Hematopoietic multipotent progenitor cell treated with erythropoietin and hydrocortisone succinate and interleukin-3 and kit ligand, for 15 days (in vitro differentiated cells): ENCODE data around the gene NIP7.
A peak's percentile ranks its signal among the peaks of the same experiment; 100 is the strongest.
"Not testable (repeated sequence)": the region's sequence is repeated elsewhere in the genome, so short reads cannot be mapped to it uniquely, and the experiment has no call there.

Source experiments
- DNase-seq: peaks from one replicate; pipeline ENCODE4 v3.0.0-alpha.2; 2015; ENCODE audit warnings: low spot score

Gene NIP7

DNA sequence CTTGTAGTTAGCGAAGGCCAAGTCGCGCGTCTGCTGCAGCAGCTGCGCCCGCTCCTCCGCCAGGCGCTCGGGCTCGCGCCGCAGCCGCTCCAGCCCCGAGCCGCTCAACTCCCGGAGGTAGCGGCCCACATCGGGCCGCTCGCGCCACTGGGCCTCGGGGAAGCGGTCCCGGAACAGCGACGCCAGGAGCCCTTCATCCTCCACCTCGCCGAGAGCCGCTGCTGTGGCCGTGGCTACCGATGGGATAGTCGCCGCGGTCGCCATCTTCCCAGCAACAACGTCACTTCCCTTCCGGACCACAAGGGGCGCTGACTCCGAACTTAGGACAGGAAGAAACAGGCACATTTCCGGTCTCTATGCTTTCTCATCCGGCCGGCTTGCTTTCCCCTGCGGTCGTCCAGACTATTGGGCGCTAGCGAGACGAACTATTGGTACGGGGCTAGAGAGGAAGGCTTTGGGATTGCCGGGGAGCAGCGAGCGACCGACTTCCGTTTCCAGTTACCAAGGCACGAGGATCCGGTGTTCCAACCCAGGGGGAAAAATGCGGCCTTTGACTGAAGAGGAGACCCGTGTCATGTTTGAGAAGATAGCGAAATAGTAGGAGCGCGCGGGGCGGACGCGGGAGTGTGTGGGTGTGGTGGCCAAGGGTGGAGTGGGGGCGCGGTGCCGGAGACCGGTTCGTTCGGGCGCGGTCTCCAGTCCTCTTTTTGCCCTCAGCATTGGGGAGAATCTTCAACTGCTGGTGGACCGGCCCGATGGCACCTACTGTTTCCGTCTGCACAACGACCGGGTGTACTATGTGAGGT lies at the start of gene NIP7, which contains the start of gene COG8:
NIP7 (plus strand) TSS at position 484 of the 806 bp plus-strand sequence; CDS start at position 542, 58 bp downstream.
COG8 (minus strand) TSS at position 276 of the 806 bp plus-strand sequence; CDS start at position 264, 12 bp downstream.
- DNase-seq: peak; percentile 96

DNA sequence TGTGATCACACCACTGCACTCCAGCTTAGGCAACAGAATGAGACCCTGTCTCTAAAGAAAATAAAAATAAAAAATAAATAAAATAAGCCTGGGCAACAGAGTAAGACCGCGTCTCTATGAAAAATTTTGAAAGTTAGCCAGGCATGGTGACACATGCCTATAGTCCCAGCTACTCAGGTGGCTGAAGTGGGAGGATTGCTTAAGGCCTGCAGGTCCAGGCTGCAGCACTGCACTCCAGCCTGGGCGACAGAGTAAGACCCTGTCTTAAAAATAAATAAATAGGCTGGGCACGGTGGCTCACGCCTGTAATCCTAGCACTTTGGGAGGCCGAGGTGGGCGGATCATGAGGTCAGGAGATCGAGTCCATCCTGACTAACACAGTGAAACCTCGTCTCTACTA lies 47.9 kb upstream of the NIP7 start:
- not testable (repeated sequence) for DNase-seq

DNA sequence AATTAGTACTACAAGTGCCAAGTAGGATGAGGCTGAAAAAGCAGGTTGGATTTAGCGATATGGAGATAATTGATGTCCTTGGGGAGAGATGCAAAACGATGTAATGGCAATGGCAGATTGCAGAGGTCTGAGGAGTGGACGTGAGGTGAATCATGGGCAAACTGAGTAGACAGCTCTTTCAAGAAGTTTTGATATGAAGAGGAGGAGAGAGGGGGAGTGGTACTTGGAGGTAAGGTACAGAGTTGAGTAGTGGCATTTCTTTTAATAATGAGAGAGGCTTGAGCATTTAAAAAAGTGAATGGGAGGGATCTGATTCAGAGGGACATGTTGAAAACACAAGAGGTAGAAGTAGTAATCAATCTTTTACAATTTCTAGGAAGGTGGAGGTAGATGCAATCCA lies 46.2 kb upstream of the NIP7 start:
- no peak for DNase-seq

DNA sequence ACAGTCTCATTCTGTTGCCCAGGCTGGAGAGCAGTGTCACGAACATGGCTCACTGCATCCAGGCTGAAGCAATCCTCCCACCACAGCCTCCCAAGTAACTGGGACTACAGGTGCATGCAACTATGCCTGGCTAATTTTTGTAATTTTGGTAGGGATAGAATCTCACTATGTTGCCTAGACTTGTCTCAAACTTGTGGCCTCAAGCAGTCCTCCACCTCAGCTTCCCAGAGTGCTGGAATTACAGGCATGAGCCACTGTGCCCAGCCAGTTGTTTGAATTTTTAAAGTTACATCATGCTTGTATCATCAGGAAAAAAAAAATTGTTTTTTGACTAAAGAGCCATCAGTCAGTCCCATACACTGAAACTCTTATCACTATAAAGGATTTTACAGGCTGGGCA lies 45.5 kb upstream of the NIP7 start:
- no peak for DNase-seq

DNA sequence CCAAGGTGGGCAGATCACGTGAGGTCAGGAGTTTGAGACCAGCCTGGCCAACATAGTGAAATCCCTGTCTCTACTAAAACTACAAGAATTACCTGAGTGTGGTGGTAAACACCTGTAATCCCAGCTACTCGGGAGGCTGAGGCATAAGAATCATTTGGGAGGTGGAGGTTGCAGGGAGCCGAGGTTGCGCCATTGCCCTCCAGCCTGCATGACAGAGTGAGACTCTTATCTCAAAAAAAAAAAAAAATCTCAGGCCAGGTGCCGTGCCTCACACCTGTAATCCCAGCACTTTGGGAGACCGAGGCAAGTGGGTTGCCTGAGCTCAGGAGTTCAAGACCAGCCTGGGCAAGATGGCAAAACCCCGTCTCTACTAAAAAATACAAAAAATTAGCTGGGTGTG lies 42.8 kb upstream of the NIP7 start:
- DNase-seq: not testable (repeated sequence)

DNA sequence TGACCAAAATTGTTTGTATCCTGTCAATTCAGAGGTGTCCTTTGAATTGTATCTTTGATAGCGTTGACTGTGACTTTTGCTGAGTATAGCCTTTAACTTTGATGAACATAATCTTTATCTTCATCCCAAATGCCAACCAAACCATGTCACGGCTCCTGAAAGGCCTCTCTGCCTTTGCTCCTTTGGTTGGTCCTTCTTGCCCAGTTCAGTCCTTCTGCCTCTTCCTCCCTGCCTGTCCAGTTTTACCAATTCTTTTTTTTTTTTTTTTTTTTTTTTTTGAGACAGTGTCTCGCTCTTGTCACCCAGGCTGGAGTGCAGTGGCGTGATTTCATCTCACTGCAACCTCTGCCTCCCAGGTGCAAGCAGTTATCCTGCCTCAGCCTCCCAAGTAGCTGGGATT lies 41.3 kb upstream of the NIP7 start:
- no peak for DNase-seq

DNA sequence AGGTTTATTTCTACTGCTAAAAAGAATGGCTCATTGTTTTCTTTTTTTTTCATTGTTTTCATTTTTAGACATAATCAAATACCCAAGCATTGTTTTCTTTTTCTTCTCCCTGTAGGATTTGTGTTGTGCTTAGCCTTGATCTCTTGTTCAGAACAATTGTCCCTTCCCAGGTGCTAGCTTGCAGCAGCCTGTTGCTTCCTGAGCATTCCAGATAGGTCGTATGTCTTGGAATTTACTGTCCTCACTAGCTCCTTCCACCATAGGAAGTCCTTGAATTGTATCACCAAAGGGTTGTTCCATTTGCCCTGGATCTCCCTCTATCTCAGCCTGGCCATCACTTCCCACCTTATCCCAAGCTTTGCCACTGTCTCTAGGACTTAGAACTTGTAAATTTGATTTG lies 38.4 kb upstream of the NIP7 start:
- no peak for DNase-seq

DNA sequence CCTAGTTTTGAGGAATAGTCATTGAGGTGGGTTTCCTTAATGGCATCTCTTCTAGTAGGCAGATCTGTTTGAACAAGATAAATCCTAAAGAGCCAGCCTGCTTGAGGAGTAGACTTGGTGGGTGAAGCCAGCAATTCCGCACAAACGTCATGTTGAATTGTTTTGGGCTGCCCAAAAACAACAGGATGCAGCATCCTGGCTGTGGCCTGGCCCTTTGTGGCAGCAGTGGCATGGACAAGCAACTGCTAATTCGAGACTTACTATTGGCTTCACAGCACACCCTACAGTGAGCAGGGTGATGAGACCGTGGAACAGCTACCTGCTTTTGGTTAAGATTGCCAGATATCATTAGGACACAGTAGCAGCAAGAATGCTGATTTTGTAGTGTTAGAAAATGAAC lies 37.7 kb upstream of the NIP7 start:
- DNase-seq: no peak

DNA sequence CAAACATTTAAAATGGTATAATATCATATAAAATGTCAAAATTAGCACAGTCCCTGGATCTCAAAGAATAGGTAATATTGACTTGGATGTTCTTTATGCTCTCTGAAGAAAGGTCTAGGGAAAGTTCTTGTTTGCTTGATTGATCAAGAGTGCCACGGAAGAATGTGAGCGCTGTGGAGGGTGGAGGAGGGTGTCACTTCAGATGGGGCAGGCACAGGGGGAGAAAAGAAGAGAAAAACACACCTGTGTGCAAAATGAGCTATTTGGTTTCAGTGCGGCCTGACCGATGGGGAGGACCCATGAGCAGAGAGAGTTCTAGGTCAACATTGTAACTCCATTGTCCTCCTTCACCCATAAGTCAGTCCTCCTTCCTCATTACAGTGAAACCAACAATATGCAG lies 37.3 kb upstream of the NIP7 start:
- DNase-seq: no peak

DNA sequence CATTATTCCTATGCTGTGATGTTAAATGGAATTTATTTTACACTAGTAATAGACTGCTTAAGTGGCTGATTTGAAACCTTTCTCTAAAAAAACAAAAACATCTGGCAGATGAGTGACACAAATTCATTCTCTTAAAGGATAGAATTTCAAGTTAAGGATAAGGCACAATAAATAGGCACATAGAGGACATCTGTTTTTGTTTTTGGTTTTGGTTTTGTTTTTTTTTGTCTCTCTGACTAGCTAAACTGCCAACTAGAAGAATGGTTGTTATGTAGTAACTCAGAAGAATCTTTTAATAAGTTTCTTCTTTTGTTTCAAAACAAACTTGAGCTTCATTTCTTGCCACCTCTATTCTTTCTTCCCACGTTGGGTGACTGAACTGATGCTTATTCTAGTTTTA lies 33.5 kb upstream of the NIP7 start:
- DNase-seq: no peak

DNA sequence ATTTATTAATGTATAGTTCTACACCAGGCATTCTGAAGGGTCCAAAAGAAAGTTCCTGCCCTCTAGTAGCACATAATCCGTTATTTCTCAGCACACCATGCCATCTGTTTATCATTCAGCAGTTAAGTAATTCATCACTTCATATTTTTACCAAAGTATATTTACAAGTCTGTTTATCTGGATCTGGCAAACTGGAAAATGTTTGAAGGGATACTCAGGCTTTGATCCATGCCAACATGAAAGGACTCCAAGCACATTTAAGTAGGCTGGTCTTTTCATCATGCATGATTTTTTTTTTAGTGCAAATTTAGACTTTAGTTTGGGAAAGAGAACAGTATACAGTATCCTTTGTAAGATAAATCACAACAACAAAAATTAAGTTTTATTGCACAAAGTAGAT lies 32.5 kb upstream of the NIP7 start:
- no peak for DNase-seq

DNA sequence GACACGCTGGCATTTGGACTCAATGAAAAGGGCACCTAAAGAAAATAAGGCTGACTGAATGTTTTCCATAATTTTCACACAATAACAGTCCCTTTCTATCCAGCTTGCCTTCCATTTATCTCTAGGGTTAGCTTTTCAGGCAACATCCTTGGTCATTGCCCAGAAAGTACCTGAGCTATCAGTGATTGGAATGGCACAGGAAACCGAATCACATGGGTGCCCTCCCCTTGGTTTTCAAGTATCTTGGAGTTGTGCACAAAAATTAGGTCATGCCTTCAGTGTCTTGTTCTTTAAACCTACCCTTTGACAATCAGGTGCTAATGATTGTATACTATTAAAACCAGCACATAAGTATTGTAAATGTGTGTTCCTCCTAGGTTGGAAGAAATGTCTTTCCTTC lies 31.7 kb upstream of the NIP7 start:
- no peak for DNase-seq

DNA sequence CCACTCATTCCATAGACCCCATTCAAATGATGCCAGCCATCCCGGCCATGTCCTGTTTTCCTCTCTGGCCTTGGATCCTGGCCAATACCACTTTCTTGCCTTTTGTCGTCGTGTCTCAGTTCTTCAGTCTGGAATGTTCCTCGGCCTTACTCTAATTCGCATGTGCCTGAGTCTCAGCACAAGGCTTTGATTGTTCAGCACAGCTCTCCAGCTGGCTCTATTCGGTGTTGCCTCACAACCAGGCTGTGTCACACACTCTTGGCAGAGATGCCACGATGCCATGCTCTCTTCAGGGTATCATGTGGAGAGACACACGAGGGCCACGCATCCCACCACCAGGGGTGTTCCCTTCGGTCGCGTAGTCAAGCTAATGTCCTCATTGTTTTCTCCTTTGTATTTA lies 30.3 kb upstream of the NIP7 start:
- DNase-seq: no peak

DNA sequence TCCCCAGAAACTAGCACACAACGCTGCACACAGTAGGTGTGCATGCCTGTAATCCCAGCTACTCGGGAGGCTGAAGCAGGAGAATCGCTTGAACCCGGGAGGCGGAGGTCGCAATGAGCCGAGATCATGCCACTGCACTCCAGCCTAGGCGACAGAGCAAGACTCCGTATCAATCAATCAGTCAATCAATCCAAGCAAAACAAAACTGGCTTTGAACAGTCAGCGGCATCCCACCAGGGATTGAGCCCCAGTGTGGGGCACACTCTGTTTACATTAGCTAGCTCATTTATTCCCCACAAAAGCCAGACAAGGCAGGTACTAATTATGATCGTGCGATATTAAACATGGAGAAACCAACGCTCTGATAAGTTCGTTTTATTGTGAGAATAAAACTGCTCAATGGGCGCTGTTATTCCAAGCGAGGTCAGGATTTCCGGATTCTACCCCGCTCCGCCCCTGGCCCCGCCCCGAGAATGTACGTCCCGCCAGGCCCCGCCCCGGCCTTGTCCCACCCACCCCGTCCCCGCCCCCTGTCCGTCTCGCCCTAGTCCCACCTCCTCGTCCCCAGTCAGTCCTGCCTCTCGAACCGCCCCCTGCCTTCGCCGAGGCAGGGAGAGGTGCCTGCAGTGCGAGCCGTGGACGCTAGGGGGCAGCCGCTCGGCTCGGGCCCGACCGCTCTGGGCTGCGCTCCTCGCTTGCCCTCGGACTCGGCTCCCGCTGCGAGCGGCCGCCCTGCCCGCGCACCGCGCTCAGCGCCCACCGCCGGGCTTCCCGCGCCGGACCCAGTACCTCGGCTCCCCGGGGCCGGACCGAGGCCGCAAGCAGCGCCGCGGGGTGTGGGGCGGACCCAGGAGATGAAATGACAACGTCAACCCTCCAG lies 28.7 kb upstream of the NIP7 start, which contains the start of gene VPS4A:
VPS4A (plus strand) TSS at position 698 of the 880 bp plus-strand sequence; CDS start at position 860, 162 bp downstream.
- peak; percentile 97 for DNase-seq

DNA sequence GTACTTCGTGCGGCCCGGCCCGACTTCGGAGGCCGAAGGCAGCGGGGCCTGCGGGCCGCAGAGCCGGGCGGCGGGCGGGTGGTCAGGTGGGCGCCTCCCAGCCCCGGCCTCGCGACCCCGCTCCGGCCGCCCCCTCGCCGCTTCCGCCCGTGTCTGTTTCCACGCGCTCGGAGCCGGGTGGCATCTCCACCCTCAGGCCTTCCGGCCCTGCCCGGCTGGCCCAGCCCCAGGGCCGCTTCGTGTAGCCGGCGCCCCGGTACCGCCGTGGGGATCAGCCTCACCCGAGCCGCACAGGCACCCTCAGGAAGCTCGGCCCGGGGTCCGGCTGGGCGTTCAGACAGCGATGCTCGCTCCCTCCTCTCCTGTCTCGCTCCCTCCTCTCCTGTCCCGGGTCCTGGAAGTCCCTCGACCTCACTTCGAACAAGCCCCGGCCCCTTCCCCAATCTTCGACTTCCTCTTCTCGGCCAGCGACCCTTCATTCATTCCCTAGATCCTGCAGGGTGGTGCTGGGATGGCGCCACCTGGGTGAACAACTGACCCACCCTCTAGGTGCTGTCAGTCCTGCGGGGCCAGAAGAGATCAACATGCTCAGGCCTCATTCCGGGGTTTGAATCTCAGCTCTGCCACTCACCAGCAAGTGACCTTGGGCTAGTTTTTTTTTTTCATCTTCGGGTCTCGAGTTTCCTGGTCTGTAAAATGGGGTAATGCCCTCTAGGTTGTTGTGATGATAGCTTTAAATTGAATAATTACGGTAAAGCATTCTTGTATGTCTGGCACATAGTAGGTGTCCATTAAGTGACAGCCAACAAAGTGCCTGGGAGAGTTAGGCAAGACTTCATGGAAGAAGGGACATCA lies 27.8 kb upstream of the NIP7 start:
- DNase-seq: peak; percentile 43

DNA sequence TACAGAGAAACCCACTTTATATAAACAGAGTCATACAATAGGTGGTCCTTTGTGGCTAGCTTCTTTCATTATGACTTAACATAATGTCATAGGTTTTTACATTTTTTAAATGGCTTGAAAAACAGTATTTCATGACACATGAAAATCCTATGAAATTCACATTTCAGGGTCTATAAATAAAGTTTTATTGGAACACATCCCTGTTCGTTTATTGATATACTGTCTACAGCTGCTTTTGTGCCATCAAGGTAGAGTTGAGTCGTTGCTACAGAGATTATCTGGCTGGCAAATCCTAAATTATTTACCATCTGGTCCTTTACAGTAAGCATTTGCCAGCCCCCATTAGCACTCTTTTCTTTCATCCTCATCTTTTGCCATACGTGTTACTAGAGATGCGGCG lies 26.1 kb upstream of the NIP7 start:
- no peak for DNase-seq

DNA sequence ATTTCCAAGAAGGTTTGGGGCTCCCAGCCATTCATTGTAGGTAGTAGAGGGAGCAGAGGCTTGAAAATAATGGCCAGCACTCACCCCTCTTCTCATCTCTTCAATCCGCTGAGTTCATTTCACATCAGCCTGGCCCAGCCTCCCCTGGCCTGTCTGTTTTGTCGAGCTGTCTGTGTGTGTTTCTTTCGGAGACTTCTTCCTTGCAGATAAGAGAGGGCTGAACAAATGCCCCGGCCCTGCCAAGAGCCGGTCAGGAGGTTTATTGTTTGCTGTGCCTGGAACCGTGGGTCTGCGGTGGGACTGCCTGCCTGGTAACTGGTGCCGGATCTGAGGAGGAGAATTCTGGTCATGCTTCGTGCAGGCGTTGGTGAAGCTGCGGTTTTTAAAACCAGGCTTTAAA lies 25.0 kb upstream of the NIP7 start:
- no peak for DNase-seq

DNA sequence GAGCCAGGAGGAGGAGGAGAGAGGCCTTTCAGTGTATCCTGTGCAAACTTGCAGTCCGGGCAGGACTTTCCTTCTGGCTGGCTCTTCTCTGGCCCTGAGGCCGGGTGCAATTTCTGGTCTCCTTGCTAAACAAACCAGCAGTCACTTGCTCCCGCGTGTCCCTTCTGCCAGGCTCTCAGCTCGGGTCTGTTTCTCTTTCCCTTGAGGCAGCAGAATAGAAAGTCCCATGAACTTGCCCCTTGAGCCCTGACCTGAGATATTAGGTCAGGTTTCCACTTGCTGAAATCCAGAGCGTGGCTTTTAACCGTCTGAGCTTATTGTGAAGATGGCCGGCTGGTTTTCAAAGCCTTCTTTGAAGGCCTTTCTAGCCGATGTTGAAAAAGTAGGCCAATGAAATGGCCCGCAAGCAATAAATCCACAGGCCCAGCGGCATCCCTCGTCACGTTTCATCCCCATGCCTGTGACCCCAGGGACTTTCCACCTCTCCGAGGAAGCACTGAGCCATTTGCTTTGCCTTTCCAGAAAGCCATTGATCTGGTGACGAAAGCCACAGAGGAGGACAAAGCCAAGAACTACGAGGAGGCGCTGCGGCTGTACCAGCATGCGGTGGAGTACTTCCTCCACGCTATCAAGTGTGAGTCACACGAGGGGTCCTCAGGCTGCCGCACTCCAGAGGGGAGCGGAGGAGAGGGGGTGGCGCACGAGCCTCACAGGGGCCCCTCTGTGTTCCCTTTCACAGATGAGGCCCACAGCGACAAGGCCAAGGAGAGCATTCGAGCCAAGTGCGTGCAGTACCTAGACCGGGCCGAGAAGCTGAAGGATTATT lies 23.9 kb upstream of the NIP7 start:
- no peak for DNase-seq

DNA sequence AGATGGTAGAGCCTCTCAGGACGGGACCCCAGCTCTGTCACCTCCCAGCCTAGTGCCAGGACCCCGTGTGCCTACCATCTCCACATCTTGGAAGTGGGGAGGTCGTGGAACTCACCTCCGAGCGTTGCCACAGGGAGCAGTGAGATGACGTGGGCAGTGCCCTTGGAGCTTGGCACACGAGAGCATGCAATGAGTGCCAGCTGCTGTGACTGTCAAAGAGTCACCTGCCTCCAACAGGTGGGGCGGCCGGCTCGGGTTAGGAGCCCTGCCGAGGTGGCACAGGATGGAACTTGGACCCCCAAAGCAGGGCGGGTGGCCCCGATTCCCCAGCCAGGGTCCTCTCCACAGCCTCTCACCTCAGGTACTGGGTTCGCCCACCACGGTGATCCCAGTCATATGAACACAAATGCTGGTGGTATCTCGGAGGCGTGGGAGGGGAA lies 23.0 kb upstream of the NIP7 start:
- no peak for DNase-seq

DNA sequence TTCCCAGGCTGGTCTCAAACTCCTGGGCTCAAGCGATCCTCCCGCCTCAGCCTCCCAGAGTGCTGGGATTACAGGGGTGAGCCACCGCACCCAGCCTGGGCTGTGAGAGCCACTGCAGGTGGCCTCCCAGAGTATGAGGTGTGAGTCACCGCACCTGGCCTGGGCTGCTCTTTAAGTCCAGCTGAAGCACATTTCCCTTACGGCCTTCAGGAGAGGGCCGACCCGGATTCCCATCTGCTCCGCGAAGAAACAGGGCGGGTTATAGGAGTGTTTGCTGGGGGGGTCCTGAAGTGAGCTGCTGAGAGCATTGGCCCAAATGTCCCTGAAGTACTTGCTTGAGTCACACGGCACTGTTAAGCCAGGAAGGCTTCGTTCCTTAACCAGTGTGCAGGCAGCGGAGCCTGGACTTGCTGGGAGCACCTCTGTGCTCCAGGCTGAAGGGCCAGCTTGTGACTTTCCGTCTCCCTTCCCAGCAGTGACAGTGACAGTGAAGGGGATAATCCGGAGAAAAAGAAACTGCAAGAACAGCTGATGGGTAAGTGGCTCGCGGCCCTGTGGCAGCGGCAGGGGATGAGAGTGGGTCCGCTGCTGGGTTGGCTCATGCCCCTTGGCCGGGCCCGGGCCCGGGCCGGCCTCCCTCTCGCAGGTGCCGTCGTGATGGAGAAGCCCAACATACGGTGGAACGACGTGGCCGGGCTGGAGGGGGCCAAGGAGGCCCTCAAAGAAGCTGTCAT lies 21.2 kb upstream of the NIP7 start:
- no peak for DNase-seq
